ENCODE results near the gene DCBLD1. TPM values are rescaled to one million over a fixed set of nuclear protein-coding genes. Genes with fewer than 3 reads are reported as not detected.

DCBLD1 gene
- total RNA-seq, 2 experiments from 2014 or later: 0.08 TPM; not detected in 1

DNA sequence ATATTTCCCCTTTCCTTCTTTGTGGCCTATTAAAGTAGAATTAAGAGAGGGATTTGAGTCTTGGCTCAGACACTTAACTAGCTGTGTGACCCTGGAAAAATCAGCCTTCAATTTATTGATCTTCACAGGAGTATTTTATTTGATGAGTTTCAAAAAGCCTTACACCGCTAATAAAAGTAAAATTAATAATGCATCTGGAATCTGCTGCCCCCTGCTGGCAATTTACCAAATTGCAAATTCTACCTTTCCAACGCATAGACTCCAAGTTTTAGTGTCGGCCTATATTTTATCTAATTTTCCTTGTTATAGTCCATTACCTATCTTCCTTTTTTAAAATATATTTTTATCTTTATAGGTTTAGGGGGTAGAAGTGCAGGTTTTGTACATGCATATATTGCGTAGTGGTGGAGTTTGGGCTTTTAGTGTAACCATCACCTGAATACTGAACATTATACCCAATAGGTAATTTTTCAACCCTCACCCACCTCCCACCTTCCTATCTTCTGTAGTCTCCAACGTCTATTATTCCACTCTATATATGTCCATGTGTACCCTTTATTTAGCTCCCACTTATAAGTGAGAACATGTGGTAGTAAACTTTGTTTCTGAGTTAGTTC, 73.5 kb downstream of the DCBLD1 start:
- peak; percentile 32 for DNase-seq (ENCODE audit: low spot score)
- Histone ChIP-seq H3K79me2 (ENCODE audit: insufficient read depth, low read depth, low read length) (no peaks in the 10 kb centered on the region), H2AFZ (ENCODE audit: low read length) (no peak overlapping the region), H3K4me2 (ENCODE audit: low read length) (no peak overlapping the region), H3K36me3 (ENCODE audit: insufficient read depth, low read length) (peaks cover 6% of the 10 kb centered on the region; the same call in 1 of the 2 replicates), H4K20me1 (ENCODE audit: insufficient read depth, low read length) (no peaks in the 10 kb centered on the region), H3K4me3 (ENCODE audit: low read depth, low read length, poor library complexity, severe bottlenecking) (no peak overlapping the region), H3K9me3 (ENCODE audit: low read length) (no peaks in the 10 kb centered on the region), H3K27ac (ENCODE audit: low read depth, low read length, poor library complexity, severe bottlenecking) (no peak overlapping the region), H3K4me1 (ENCODE audit: insufficient read depth, low read length, poor library complexity, severe bottlenecking) (no peaks in the 10 kb centered on the region), H3K9me2 (ENCODE audit: insufficient read depth, low read length) (no peaks in the 10 kb centered on the region)
- no peak for TF ChIP-seq EZH2phosphoT487 (IDR thresholded peaks at IDR 0.05; ENCODE audit: borderline replicate concordance, low read depth, low read length)
- TF ChIP-seq, protein P1, sequence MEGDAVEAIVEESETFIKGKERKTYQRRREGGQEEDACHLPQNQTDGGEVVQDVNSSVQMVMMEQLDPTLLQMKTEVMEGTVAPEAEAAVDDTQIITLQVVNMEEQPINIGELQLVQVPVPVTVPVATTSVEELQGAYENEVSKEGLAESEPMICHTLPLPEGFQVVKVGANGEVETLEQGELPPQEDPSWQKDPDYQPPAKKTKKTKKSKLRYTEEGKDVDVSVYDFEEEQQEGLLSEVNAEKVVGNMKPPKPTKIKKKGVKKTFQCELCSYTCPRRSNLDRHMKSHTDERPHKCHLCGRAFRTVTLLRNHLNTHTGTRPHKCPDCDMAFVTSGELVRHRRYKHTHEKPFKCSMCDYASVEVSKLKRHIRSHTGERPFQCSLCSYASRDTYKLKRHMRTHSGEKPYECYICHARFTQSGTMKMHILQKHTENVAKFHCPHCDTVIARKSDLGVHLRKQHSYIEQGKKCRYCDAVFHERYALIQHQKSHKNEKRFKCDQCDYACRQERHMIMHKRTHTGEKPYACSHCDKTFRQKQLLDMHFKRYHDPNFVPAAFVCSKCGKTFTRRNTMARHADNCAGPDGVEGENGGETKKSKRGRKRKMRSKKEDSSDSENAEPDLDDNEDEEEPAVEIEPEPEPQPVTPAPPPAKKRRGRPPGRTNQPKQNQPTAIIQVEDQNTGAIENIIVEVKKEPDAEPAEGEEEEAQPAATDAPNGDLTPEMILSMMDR (conservative IDR thresholded peaks at IDR 0.05; ENCODE audit: low read length): peak; percentile 95
- intact Hi-C loops (cut with micrococcal nuclease; ENCODE audit: unreplicated experiment): loop anchor here (2.0 to 5.0 kb wide), 3 partner anchors 49 to 204 kb away; no protein-coding TSS in a partner anchor
- CTCF ChIA-PET (ENCODE audit: unreplicated experiment): no interaction called here
- POLR2A ChIA-PET: no interaction called here
- BruUV-seq (replicated peaks): no TSS peak

DNA sequence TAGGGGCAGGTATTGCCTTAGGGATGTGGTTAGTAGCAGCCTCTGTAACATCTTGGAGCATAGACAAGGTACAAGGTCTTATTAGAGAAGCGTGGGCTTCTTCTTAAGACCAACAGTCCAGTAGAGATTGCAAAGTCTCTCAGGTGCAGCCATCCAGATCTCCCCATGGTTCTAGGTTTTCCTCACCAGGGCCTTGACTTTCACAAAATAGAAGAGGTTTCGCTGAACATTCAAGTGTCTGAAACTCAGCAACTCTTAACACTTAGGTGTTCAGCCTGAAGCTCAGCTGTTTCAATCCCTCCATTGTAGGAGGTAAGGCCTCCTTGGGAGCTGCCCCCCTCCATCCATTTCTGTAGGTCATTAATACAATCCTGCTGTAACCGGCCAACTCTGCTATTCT, 75.5 kb downstream of the DCBLD1 start:
- Histone ChIP-seq H3K36me3 (ENCODE audit: insufficient read depth, low read length) (peaks cover 25% of the 10 kb centered on the region; the same call in 1 of the 2 replicates), H3K4me2 (ENCODE audit: low read length) (no peak overlapping the region), H3K4me1 (ENCODE audit: insufficient read depth, low read length, poor library complexity, severe bottlenecking) (no peaks in the 10 kb centered on the region), H3K9me3 (ENCODE audit: low read length) (no peaks in the 10 kb centered on the region), H2AFZ (ENCODE audit: low read length) (no peak overlapping the region), H4K20me1 (ENCODE audit: insufficient read depth, low read length) (no peaks in the 10 kb centered on the region), H3K27ac (ENCODE audit: low read depth, low read length, poor library complexity, severe bottlenecking) (no peak overlapping the region), H3K79me2 (ENCODE audit: insufficient read depth, low read depth, low read length) (no peaks in the 10 kb centered on the region), H3K9me2 (ENCODE audit: insufficient read depth, low read length) (no peaks in the 10 kb centered on the region), H3K4me3 (ENCODE audit: low read depth, low read length, poor library complexity, severe bottlenecking) (no peak overlapping the region)
- BruUV-seq (replicated peaks): no TSS peak
- TF ChIP-seq, protein P1 (conservative IDR thresholded peaks at IDR 0.05; ENCODE audit: low read length): no peak
- no peak for TF ChIP-seq EZH2phosphoT487 (IDR thresholded peaks at IDR 0.05; ENCODE audit: borderline replicate concordance, low read depth, low read length)
- intact Hi-C loops (cut with micrococcal nuclease; ENCODE audit: unreplicated experiment): loop anchor here (2.0 to 5.0 kb wide), 3 partner anchors 47 to 206 kb away; no protein-coding TSS in a partner anchor
- ChIA-PET POLR2A (interaction anchor here (1.2 kb wide), 1 partner anchor 11 kb away, joined by 3 read pairs; no protein-coding TSS in a partner anchor), CTCF (ENCODE audit: unreplicated experiment) (no interaction called here)
- no peak for DNase-seq (ENCODE audit: low spot score)

DNA sequence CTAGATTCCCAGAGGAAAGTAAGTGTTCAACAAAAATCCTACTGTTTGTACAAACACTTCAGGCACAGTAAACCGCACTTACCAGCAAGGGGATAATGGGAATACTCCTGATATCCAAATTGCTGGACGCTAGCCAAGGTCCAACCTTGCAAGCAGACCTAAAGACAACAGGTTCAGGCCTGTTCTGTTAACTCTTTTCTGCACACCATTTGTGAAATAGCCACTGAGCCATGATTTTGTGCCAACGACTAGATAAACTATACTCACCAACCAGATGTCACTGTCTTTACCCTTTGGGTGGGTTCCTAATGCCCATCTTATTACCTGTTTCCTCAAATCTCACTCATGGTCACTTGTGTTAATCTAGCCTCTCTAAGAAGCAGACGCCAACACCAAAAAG, 76.3 kb downstream of the DCBLD1 start:
- H4K20me1 ChIP-seq (ENCODE audit: insufficient read depth, low read length): no peaks in the 10 kb centered on the region
- CTCF ChIA-PET (ENCODE audit: unreplicated experiment): no interaction called here
- H3K4me3 ChIP-seq (ENCODE audit: low read depth, low read length, poor library complexity, severe bottlenecking): no peak overlapping the region
- no peak for DNase-seq (ENCODE audit: low spot score)
- H3K9me3 ChIP-seq (ENCODE audit: low read length): no peaks in the 10 kb centered on the region
- peaks cover 34% of the 10 kb centered on the region for H3K36me3 ChIP-seq (ENCODE audit: insufficient read depth, low read length)
- H3K79me2 ChIP-seq (ENCODE audit: insufficient read depth, low read depth, low read length): no peaks in the 10 kb centered on the region
- H3K9me2 ChIP-seq (ENCODE audit: insufficient read depth, low read length): no peaks in the 10 kb centered on the region
- no peak overlapping the region for H3K27ac ChIP-seq (ENCODE audit: low read depth, low read length, poor library complexity, severe bottlenecking)
- TF ChIP-seq EZH2phosphoT487 (IDR thresholded peaks at IDR 0.05; ENCODE audit: borderline replicate concordance, low read depth, low read length): no peak
- TF ChIP-seq, protein P1 (conservative IDR thresholded peaks at IDR 0.05; ENCODE audit: low read length): no peak
- POLR2A ChIA-PET: interaction anchor here (1.2 kb wide), 2 partner anchors 12 to 14 kb away, joined by 3 to 5 read pairs; no protein-coding TSS in a partner anchor
- no TSS peak for BruUV-seq (replicated peaks)
- intact Hi-C loops (cut with micrococcal nuclease; ENCODE audit: unreplicated experiment): loop anchor here (5.0 kb wide), 1 partner anchor 207 kb away; no protein-coding TSS in a partner anchor
- H3K4me2 ChIP-seq (ENCODE audit: low read length): no peak overlapping the region
- H2AFZ ChIP-seq (ENCODE audit: low read length): no peak overlapping the region
- no peaks in the 10 kb centered on the region for H3K4me1 ChIP-seq (ENCODE audit: insufficient read depth, low read length, poor library complexity, severe bottlenecking)
